GM12878 (cell line): ENCODE data around the gene MTTP.

ENCODE experiments used
- BRCA1 ChIP-seq: IDR thresholded peaks from 2 replicates; pipeline ENCODE4 v1.6.1; 2011; ENCODE audit warnings: low read depth, low read length, improper control_type of control experiment
- CTCF ChIP-seq, 3 experiments: IDR thresholded peaks in 2 of 3; conservative IDR thresholded peaks in 1 of 3; 2 replicates each; pipeline ENCODE4 v1.5.1; 2011; ENCODE audit warnings: low read depth in 3 of 3, low read length in 3 of 3, mild to moderate bottlenecking in 3 of 3, control low read depth in 2 of 3, moderate library complexity in 2 of 3, inconsistent platforms in 1 of 3, mixed read lengths in 1 of 3; ENCODE audit not compliant: control insufficient read depth in 2 of 3, insufficient read depth in 1 of 3; ENCODE audit errors: extremely low read depth in 1 of 3
- GABPA ChIP-seq: IDR thresholded peaks from 2 replicates; pipeline ENCODE4 v1.6.1; 2014; ENCODE audit warnings: antibody characterized with exemption, low read depth, mild to moderate bottlenecking, inconsistent platforms
- RFX5 ChIP-seq: IDR thresholded peaks from 2 replicates; pipeline ENCODE4 v1.6.1; 2011; ENCODE audit warnings: low read depth, low read length, improper control_type of control experiment
- SMAD1 ChIP-seq: fragments of 450-650 bp; IDR thresholded peaks from 2 replicates; pipeline ENCODE4 v1.6.1; 2018; ENCODE audit warnings: mild to moderate bottlenecking, low read depth; ENCODE audit not compliant: partially characterized antibody

- TF ChIP-seq RFX5 = no peak
- TF ChIP-seq BRCA1 = no peak
- TF ChIP-seq CTCF (IDR thresholded peaks at IDR 0.05 in 2 of 3, conservative IDR thresholded peaks at IDR 0.05 in 1 of 3; ENCODE audit: control insufficient read depth in 2 of 3, extremely low read depth in 1 of 3, insufficient read depth in 1 of 3, low read depth in 3 of 3, low read length in 3 of 3) = no peak
- TF ChIP-seq SMAD1 = no peak
- no peak for TF ChIP-seq GABPA
These were observed 93.8 kb downstream of the MTTP start for GRCh38 chr4:99668472-99668871.
